SK-N-SH (cell line): Measurements from ENCODE around the gene ENOX1.

Experiments used
- EZH2phosphoT487 ChIP-seq: fragments of 200-600 bp; sonication (generic); IDR thresholded peaks from 2 replicates; pipeline ENCODE4 v1.6.1; 2017; ENCODE audit warnings: low read depth, mixed run types, mild to moderate bottlenecking, antibody characterized with exemption, moderate library complexity, borderline replicate concordance
- FOSL2 ChIP-seq: IDR thresholded peaks from 2 replicates; pipeline ENCODE4 v1.4.0; 2012; ENCODE audit warnings: low read depth, mild to moderate bottlenecking, moderate library complexity, borderline replicate concordance
- GATA2 ChIP-seq: sonication (generic); formaldehyde crosslinking; IDR thresholded peaks from 2 replicates; pipeline ENCODE4 v1.5.0; 2020; ENCODE audit warnings: mild to moderate bottlenecking, missing genetic modification reagents
- RFX5 ChIP-seq: IDR thresholded peaks from 2 replicates; pipeline ENCODE4 v1.6.1; 2012; ENCODE audit warnings: mild to moderate bottlenecking, improper control_type of control experiment, low read length
- TF ChIP-seq, protein P1 (sequence below): fragments of 200-600 bp; sonication (generic); IDR thresholded peaks from 2 replicates; pipeline ENCODE4 v1.6.1; 2017; ENCODE audit warnings: antibody characterized with exemption, mild to moderate bottlenecking, moderate library complexity

DNA sequence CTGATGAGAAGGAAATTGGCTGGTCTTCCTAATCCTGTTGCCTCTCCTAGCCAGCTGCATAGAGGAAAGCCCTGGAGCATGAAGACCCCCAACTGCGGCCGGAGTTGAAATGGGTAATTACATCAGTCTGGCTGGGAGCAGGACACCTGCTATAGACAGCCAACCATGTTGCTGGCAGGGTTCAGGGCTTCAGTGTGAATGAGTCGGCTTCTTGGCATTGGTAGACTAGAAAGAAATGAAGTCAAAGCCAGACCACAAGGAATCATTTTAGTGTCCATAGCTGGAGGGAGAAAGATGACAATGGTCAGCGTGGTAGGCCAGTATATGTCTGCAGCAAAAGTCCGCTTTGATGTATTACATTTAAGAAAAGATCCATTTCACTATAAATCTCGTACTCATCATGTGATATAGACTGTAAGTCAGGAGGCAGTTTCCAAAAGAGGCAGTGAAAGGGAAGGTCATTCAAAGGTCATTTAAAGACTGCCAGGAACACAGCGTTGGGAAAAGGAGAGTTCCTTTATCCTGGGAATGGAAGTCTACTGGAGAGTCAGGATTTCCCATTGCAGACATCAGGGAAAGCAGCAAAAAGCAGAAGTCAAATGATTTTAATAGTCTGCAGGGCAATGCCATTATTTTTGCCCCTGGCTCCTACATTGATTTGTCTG, 500.7 kb downstream of the ENOX1 start:
- TF ChIP-seq FOSL2 (peak; percentile 44; the same call in 1 of the 2 replicates), EZH2phosphoT487 (no peak), RFX5 (no peak), GATA2 (CRISPR knock-in tag) (no peak)
- TF ChIP-seq, protein P1, sequence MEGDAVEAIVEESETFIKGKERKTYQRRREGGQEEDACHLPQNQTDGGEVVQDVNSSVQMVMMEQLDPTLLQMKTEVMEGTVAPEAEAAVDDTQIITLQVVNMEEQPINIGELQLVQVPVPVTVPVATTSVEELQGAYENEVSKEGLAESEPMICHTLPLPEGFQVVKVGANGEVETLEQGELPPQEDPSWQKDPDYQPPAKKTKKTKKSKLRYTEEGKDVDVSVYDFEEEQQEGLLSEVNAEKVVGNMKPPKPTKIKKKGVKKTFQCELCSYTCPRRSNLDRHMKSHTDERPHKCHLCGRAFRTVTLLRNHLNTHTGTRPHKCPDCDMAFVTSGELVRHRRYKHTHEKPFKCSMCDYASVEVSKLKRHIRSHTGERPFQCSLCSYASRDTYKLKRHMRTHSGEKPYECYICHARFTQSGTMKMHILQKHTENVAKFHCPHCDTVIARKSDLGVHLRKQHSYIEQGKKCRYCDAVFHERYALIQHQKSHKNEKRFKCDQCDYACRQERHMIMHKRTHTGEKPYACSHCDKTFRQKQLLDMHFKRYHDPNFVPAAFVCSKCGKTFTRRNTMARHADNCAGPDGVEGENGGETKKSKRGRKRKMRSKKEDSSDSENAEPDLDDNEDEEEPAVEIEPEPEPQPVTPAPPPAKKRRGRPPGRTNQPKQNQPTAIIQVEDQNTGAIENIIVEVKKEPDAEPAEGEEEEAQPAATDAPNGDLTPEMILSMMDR = no peak
